Activated T-cell treated with anti-CD3 and anti-CD28 coated beads, Interleukin-2, amount 50 U/mL, for 72 hours (primary cell): ENCODE measurements around the gene PER3. TPM values are rescaled to one million over a fixed set of nuclear protein-coding genes. Genes with fewer than 3 reads are reported as not detected.

ENCODE experiments used
- ATAC-seq, 2 donors: fragments of 150-1000 bp; cut with Tn5 transposase; replicated peaks in 1 of 2; 2 replicates each; pipeline ENCODE4 v1.10.0; 2021; ENCODE audit warnings: moderate library complexity in 2 of 2, mild to moderate bottlenecking in 1 of 2
- DNase-seq, 2 donors: peaks; one replicate each; pipeline ENCODE4 v3.0.0; 2021 to 2022; ENCODE audit warnings: mixed read lengths in 1 of 2
- H3K27ac Mint-ChIP-seq: one replicate; pipeline ENCODE4 v1.8.0; 2022; ENCODE audit warnings: mild to moderate bottlenecking, moderate library complexity, mixed read lengths
- H3K27me3 Mint-ChIP-seq: one replicate; pipeline ENCODE4 v1.8.0; 2022; ENCODE audit warnings: low read depth, mixed read lengths
- H3K36me3 Mint-ChIP-seq, 2 donors: one replicate each; pipeline ENCODE4 v1.8.0; 2022; ENCODE audit warnings: mixed read lengths in 2 of 2, mild to moderate bottlenecking in 1 of 2; ENCODE audit not compliant: insufficient read depth in 2 of 2
- H3K4me1 Mint-ChIP-seq: one replicate; pipeline ENCODE4 v1.8.0; 2022; ENCODE audit warnings: low read depth, mixed read lengths
- H3K4me3 Mint-ChIP-seq, 2 donors: one replicate each; pipeline ENCODE4 v1.8.0; 2022; ENCODE audit warnings: mild to moderate bottlenecking in 2 of 2, mixed read lengths in 2 of 2, moderate library complexity in 2 of 2
- H3K9me3 Mint-ChIP-seq, 2 donors: one replicate each; pipeline ENCODE4 v1.8.0; 2022; ENCODE audit warnings: mixed read lengths in 2 of 2
- total RNA-seq, 2 donors: library from RNA; stranded (reverse); gene quantifications; one replicate each; pipeline ENCODE4 v1.2.3, GENCODE V29; 2022

PER3 gene
- total RNA-seq, 2 donors from 2014 or later: 1.2 to 1.3 TPM

- DNase-seq: no peak
- no peaks in the 10 kb centered on the region for H3K36me3 Mint-ChIP-seq
- H3K4me1 Mint-ChIP-seq: no peaks in the 10 kb centered on the region
- no peaks in the 10 kb centered on the region for H3K27me3 Mint-ChIP-seq
- H3K4me3 Mint-ChIP-seq: no peak within 1 kb of the TSS
- H3K9me3 Mint-ChIP-seq: no peaks in the 10 kb centered on the region
- H3K27ac Mint-ChIP-seq: peak within 1 kb of the TSS; percentile 20
- ATAC-seq: no peak
Measured at GRCh38 chr1:7852804-7853683, 69.0 kb downstream of the PER3 start, which contains the start of gene UTS2. TSS of gene UTS2 (minus strand) at chr1:7853065. CDS start at chr1:7853003, 62 bp downstream.

- no peak overlapping the region for H3K27ac Mint-ChIP-seq
- no peak for DNase-seq
- no peak for ATAC-seq
- no peaks in the 10 kb centered on the region for H3K9me3 Mint-ChIP-seq
- H3K27me3 Mint-ChIP-seq: no peaks in the 10 kb centered on the region
- no peaks in the 10 kb centered on the region for H3K4me1 Mint-ChIP-seq
- H3K4me3 Mint-ChIP-seq: no peak overlapping the region
- H3K36me3 Mint-ChIP-seq: no peaks in the 10 kb centered on the region
Measured at GRCh38 chr1:7853684-7854026, 69.6 kb downstream of the PER3 start.

GRCh38 chr1:7856345-7856744 lies 72.3 kb downstream of the PER3 start:
- Mint-ChIP-seq H3K36me3 (no peaks in the 10 kb centered on the region), H3K27ac (no peak overlapping the region), H3K4me3 (no peak overlapping the region), H3K4me1 (no peaks in the 10 kb centered on the region), H3K9me3 (no peaks in the 10 kb centered on the region), H3K27me3 (no peaks in the 10 kb centered on the region)
- ATAC-seq (no peak), DNase-seq (no peak)

- H3K4me1 Mint-ChIP-seq: no peaks in the 10 kb centered on the region
- no peak overlapping the region for H3K4me3 Mint-ChIP-seq
- H3K27me3 Mint-ChIP-seq: no peaks in the 10 kb centered on the region
- H3K9me3 Mint-ChIP-seq: no peaks in the 10 kb centered on the region
- H3K36me3 Mint-ChIP-seq: no peaks in the 10 kb centered on the region
- no peak for DNase-seq
- no peak for ATAC-seq
- no peak overlapping the region for H3K27ac Mint-ChIP-seq
Measured at GRCh38 chr1:7857000-7857399, 72.9 kb downstream of the PER3 start.

GRCh38 chr1:7857985-7858384 lies 73.9 kb downstream of the PER3 start:
- H3K9me3 Mint-ChIP-seq: no peaks in the 10 kb centered on the region
- DNase-seq: no peak
- no peaks in the 10 kb centered on the region for H3K36me3 Mint-ChIP-seq
- no peak overlapping the region for H3K27ac Mint-ChIP-seq
- no peak overlapping the region for H3K4me3 Mint-ChIP-seq
- H3K27me3 Mint-ChIP-seq: no peaks in the 10 kb centered on the region
- ATAC-seq: no peak
- no peaks in the 10 kb centered on the region for H3K4me1 Mint-ChIP-seq

GRCh38 chr1:7859406-7859805 lies 75.3 kb downstream of the PER3 start:
- Mint-ChIP-seq H3K4me1 (no peaks in the 10 kb centered on the region), H3K27ac (no peak overlapping the region), H3K4me3 (no peak overlapping the region), H3K36me3 (no peaks in the 10 kb centered on the region), H3K9me3 (no peaks in the 10 kb centered on the region), H3K27me3 (no peaks in the 10 kb centered on the region)
- DNase-seq (no peak), ATAC-seq (no peak)

- Mint-ChIP-seq H3K36me3 (no peaks in the 10 kb centered on the region), H3K4me1 (no peaks in the 10 kb centered on the region), H3K27me3 (no peaks in the 10 kb centered on the region), H3K9me3 (no peaks in the 10 kb centered on the region), H3K27ac (no peak overlapping the region), H3K4me3 (no peak overlapping the region)
- ATAC-seq: no peak
- no peak for DNase-seq
Measured at GRCh38 chr1:7860130-7860529, 76.0 kb downstream of the PER3 start.

- Mint-ChIP-seq H3K9me3 (no peaks in the 10 kb centered on the region), H3K36me3 (no peaks in the 10 kb centered on the region), H3K4me3 (no peak overlapping the region), H3K27ac (no peak overlapping the region), H3K27me3 (no peaks in the 10 kb centered on the region), H3K4me1 (no peaks in the 10 kb centered on the region)
- ATAC-seq: no peak
- DNase-seq: no peak
Measured at GRCh38 chr1:7861452-7861851, 77.4 kb downstream of the PER3 start.

GRCh38 chr1:7862211-7863060 lies 78.3 kb downstream of the PER3 start:
- Mint-ChIP-seq H3K4me3 (no peak overlapping the region), H3K27me3 (no peaks in the 10 kb centered on the region), H3K27ac (no peak overlapping the region), H3K9me3 (no peaks in the 10 kb centered on the region), H3K4me1 (no peaks in the 10 kb centered on the region), H3K36me3 (no peaks in the 10 kb centered on the region)
- DNase-seq: no peak
- no peak for ATAC-seq

- DNase-seq: no peak
- Mint-ChIP-seq H3K9me3 (no peaks in the 10 kb centered on the region), H3K27ac (no peak overlapping the region), H3K4me1 (no peaks in the 10 kb centered on the region), H3K27me3 (no peaks in the 10 kb centered on the region), H3K36me3 (no peaks in the 10 kb centered on the region), H3K4me3 (no peak overlapping the region)
- no peak for ATAC-seq
Measured at GRCh38 chr1:7863756-7864328, 79.8 kb downstream of the PER3 start.

GRCh38 chr1:7865978-7866377 lies 81.9 kb downstream of the PER3 start:
- no peaks in the 10 kb centered on the region for H3K36me3 Mint-ChIP-seq
- no peaks in the 10 kb centered on the region for H3K9me3 Mint-ChIP-seq
- H3K27ac Mint-ChIP-seq: no peak overlapping the region
- ATAC-seq (no peak), DNase-seq (no peak)
- no peak overlapping the region for H3K4me3 Mint-ChIP-seq
- no peaks in the 10 kb centered on the region for H3K4me1 Mint-ChIP-seq
- H3K27me3 Mint-ChIP-seq: no peaks in the 10 kb centered on the region

- DNase-seq (no peak), ATAC-seq (no peak)
- no peak overlapping the region for H3K4me3 Mint-ChIP-seq
- no peaks in the 10 kb centered on the region for H3K36me3 Mint-ChIP-seq
- H3K4me1 Mint-ChIP-seq: no peaks in the 10 kb centered on the region
- H3K27ac Mint-ChIP-seq: no peak overlapping the region
- no peaks in the 10 kb centered on the region for H3K9me3 Mint-ChIP-seq
- no peaks in the 10 kb centered on the region for H3K27me3 Mint-ChIP-seq
Measured at GRCh38 chr1:7868070-7868780, 84.1 kb downstream of the PER3 start.
